SK-N-SH (cell line): ENCODE results near the gene KMT2C. TPM values are rescaled to one million over a fixed set of nuclear protein-coding genes. Genes with fewer than 3 reads are reported as not detected.

ENCODE experiments used
- CTCF ChIA-PET: fragments of 300-600, 350-600 bp; formaldehyde crosslinking; extraction: SDS; loops from one replicate; lab custom pipeline; 2021; lab: Yijun Ruan, JAX
- POLR2A ChIA-PET: fragments of 350-600 bp; sonication (Branson Sonifier 250); formaldehyde crosslinking; extraction: SDS; loops from one replicate; lab custom pipeline; 2020; ENCODE audit warnings: antibody characterized with exemption, inconsistent platforms; lab: Yijun Ruan, JAX
- DNase-seq: peaks from one replicate; pipeline ENCODE4 v3.0.0; 2012
- H2AFZ ChIP-seq: fragments of 200-600 bp; sonication (generic); 2 replicates; pipeline ENCODE4 v1.8.1; 2016; ENCODE audit warnings: antibody characterized with exemption, mild to moderate bottlenecking, low read depth
- H3F3A ChIP-seq: fragments of 200-600 bp; sonication (generic); replicated peaks from 2 replicates; pipeline ENCODE3; 2016; ENCODE audit warnings: antibody characterized with exemption, mild to moderate bottlenecking; ENCODE audit not compliant: insufficient read depth
- H3K27ac ChIP-seq, 2 experiments: fragments of 200-500 bp in 1 of 2; fragments of 200-600 bp in 1 of 2; sonication (Bioruptor generic) in 1 of 2; sonication (generic), shearing (Covaris generic) in 1 of 2; 2 replicates each; pipeline versions ENCODE4 v1.5.1 to v1.6.1; 2014 to 2016; ENCODE audit warnings: low read depth in 2 of 2, inconsistent platforms in 1 of 2, low read length in 1 of 2, mild to moderate bottlenecking in 1 of 2, mixed read lengths in 1 of 2
- H3K27me3 ChIP-seq: fragments of 200-600 bp; sonication (generic), shearing (Covaris generic); 2 replicates; pipeline ENCODE4 v1.6.1; 2016; ENCODE audit warnings: mixed run types; ENCODE audit not compliant: insufficient read depth
- H3K36me3 ChIP-seq, 2 experiments: fragments of 200-500 bp in 1 of 2; fragments of 200-600 bp in 1 of 2; sonication (Bioruptor generic) in 1 of 2; sonication (generic) in 1 of 2; replicated peaks in 1 of 2; 2 replicates each; pipeline versions ENCODE3 to v1.5.1; 2014 to 2016; ENCODE audit warnings: low read length in 1 of 2, mild to moderate bottlenecking in 1 of 2; ENCODE audit not compliant: insufficient read depth in 2 of 2, control insufficient read depth in 1 of 2
- H3K4me1 ChIP-seq, 2 experiments: fragments of 200-500 bp in 1 of 2; fragments of 200-600 bp in 1 of 2; sonication (Bioruptor generic) in 1 of 2; sonication (generic), shearing (Covaris generic) in 1 of 2; 2 replicates each; pipeline versions ENCODE4 v1.5.1 to v1.6.1; 2014 to 2016; ENCODE audit warnings: low read depth in 1 of 2, low read length in 1 of 2, mixed run types in 1 of 2; ENCODE audit not compliant: insufficient read depth in 2 of 2, control insufficient read depth in 1 of 2
- H3K4me2 ChIP-seq: fragments of 200-600 bp; sonication (generic), shearing (Covaris generic); 2 replicates; pipeline ENCODE4 v1.6.1; 2017; ENCODE audit warnings: mixed run types
- H3K4me3 ChIP-seq, 2 experiments: fragments of 200-500 bp in 1 of 2; fragments of 200-600 bp in 1 of 2; sonication (Bioruptor generic) in 1 of 2; sonication (generic), shearing (Covaris generic) in 1 of 2; 2 replicates each; pipeline versions ENCODE4 v1.5.1 to v1.8.1; 2014 to 2016; ENCODE audit warnings: low read depth in 2 of 2, inconsistent platforms in 1 of 2, low read length in 1 of 2, mild to moderate bottlenecking in 1 of 2, mixed read lengths in 1 of 2, moderate library complexity in 1 of 2
- H3K79me2 ChIP-seq: fragments of 200-600 bp; sonication (generic); 2 replicates; pipeline ENCODE4 v1.8.1; 2017; ENCODE audit warnings: mild to moderate bottlenecking; ENCODE audit not compliant: insufficient read depth
- H3K9ac ChIP-seq: fragments of 200-600 bp; sonication (generic); 2 replicates; pipeline ENCODE4 v1.6.1; 2017; ENCODE audit warnings: mixed run types
- H3K9me2 ChIP-seq: fragments of 200-600 bp; sonication (generic); 2 replicates; pipeline ENCODE4 v1.6.1; 2017; ENCODE audit warnings: mixed run types
- H3K9me3 ChIP-seq: fragments of 200-600 bp; sonication (generic); 2 replicates; pipeline ENCODE4 v1.6.1; 2017; ENCODE audit warnings: mixed run types, mild to moderate bottlenecking, moderate library complexity
- H4K20me1 ChIP-seq: fragments of 200-600 bp; sonication (generic); 2 replicates; pipeline ENCODE4 v1.6.1; 2017; ENCODE audit warnings: mild to moderate bottlenecking, mixed run types; ENCODE audit not compliant: insufficient read depth
- CHD2 ChIP-seq: fragments of 150-350 bp; IDR thresholded peaks from 2 replicates; pipeline ENCODE4 v1.6.1; 2018; ENCODE audit warnings: low read length; ENCODE audit not compliant: partially characterized antibody
- ELF1 ChIP-seq: IDR thresholded peaks from 2 replicates; pipeline ENCODE4 v1.4.0; 2012
- EP300 ChIP-seq, 2 experiments: IDR thresholded peaks; 2 replicates each; pipeline versions ENCODE4 v1.4.0 to v1.6.1; 2012; ENCODE audit warnings: borderline replicate concordance in 1 of 2, low read depth in 1 of 2, low read length in 1 of 2
- FOSL2 ChIP-seq: IDR thresholded peaks from 2 replicates; pipeline ENCODE4 v1.4.0; 2012; ENCODE audit warnings: low read depth, mild to moderate bottlenecking, moderate library complexity, borderline replicate concordance
- FOXJ3 ChIP-seq: sonication (generic); formaldehyde crosslinking; IDR thresholded peaks from 2 replicates; pipeline ENCODE4 v1.5.1; 2020; ENCODE audit warnings: mild to moderate bottlenecking, missing genetic modification reagents
- MEF2A ChIP-seq: IDR thresholded peaks from 2 replicates; pipeline ENCODE4 v1.4.0; 2012; ENCODE audit warnings: low read depth, borderline replicate concordance
- MXI1 ChIP-seq: IDR thresholded peaks from 2 replicates; pipeline ENCODE4 v1.6.1; 2012; ENCODE audit warnings: mild to moderate bottlenecking, low read depth, low read length, improper control_type of control experiment
- POLR2AphosphoS5 ChIP-seq: IDR thresholded peaks from 2 replicates; pipeline ENCODE4 v1.6.1; 2012; ENCODE audit warnings: low read depth, low read length
- RAD21 ChIP-seq: IDR thresholded peaks from 2 replicates; pipeline ENCODE4 v1.6.1; 2012; ENCODE audit warnings: mild to moderate bottlenecking, low read length
- RCOR1 ChIP-seq: fragments of 150-350 bp; IDR thresholded peaks from 2 replicates; pipeline ENCODE4 v1.6.1; 2017; ENCODE audit warnings: antibody characterized with exemption, low read length
- RFX5 ChIP-seq: IDR thresholded peaks from 2 replicates; pipeline ENCODE4 v1.6.1; 2012; ENCODE audit warnings: mild to moderate bottlenecking, improper control_type of control experiment, low read length
- RXRA ChIP-seq: IDR thresholded peaks from 2 replicates; pipeline ENCODE4 v1.4.0; 2012; ENCODE audit warnings: low read depth, mild to moderate bottlenecking, borderline replicate concordance
- SIN3A ChIP-seq: IDR thresholded peaks from 2 replicates; pipeline ENCODE4 v1.6.1; 2012; ENCODE audit warnings: low read depth, mild to moderate bottlenecking, low read length, moderate library complexity, borderline replicate concordance
- SMC3 ChIP-seq: IDR thresholded peaks from 2 replicates; pipeline ENCODE4 v1.6.1; 2012; ENCODE audit warnings: low read depth, low read length, improper control_type of control experiment
- TEAD4 ChIP-seq: IDR thresholded peaks from 2 replicates; pipeline ENCODE4 v1.4.0; 2012; ENCODE audit warnings: mild to moderate bottlenecking, borderline replicate concordance; ENCODE audit not compliant: insufficient read depth
- YY1 ChIP-seq: IDR thresholded peaks from 2 replicates; pipeline ENCODE4 v1.4.0; 2012; ENCODE audit warnings: low read depth, mild to moderate bottlenecking
- ZBTB33 ChIP-seq: IDR thresholded peaks from 2 replicates; pipeline ENCODE4 v1.4.0; 2012; ENCODE audit warnings: low read depth, borderline replicate concordance
- WGBS: methylation state at CpG from one replicate; pipeline ENCODE4 v1.1.6; 2017; ENCODE audit warnings: low lambda C conversion rate; 5-methylcytosine and 5-hydroxymethylcytosine counted together
- polyA plus RNA-seq, 3 experiments: library from polyadenylated mRNA; depleted of rRNA; stranded (reverse); fragments of >200 nt; gene quantifications; 2 replicates each; pipeline ENCODE4 v1.2.3, GENCODE V29; 2012

KMT2C gene
- polyA plus RNA-seq, 1 of the 3 experiments (the other 2 are of a cell fraction) = 8.0 TPM

GRCh38 chr7:152105205-152105604, 330.6 kb downstream of the KMT2C start (continued):
- no peak for TF ChIP-seq ZBTB33
- TF ChIP-seq SMC3 = no peak
- no peak for TF ChIP-seq RFX5
- TF ChIP-seq ELF1 = no peak
- TF ChIP-seq POLR2AphosphoS5 = no peak
- no peak for TF ChIP-seq SIN3A
- no peak for TF ChIP-seq FOSL2
- TF ChIP-seq, all 33 proteins: peak for 0

- H2AFZ ChIP-seq = no peak overlapping the region
- H3K27ac ChIP-seq = no peak overlapping the region
- no peak overlapping the region for H3K4me2 ChIP-seq
- CTCF ChIA-PET = interaction anchor here (0.6 to 2.3 kb wide), 2 partner anchors 14 to 252 kb away, joined by 4 to 8 read pairs; no protein-coding TSS in a partner anchor
- H3K9me2 ChIP-seq = no peaks in the 10 kb centered on the region
- no peaks in the 10 kb centered on the region for H3K9me3 ChIP-seq
- H3K4me3 ChIP-seq = no peak overlapping the region
- H3K4me1 ChIP-seq = no peaks in the 10 kb centered on the region; a peak in 1 of 4 replicates
- no peak for DNase-seq
- H4K20me1 ChIP-seq = no peaks in the 10 kb centered on the region
- H3K36me3 ChIP-seq = peaks cover 26 to 57% of the 10 kb centered on the region in 2 experiments
- TF ChIP-seq RAD21 = no peak
- TF ChIP-seq TEAD4 = no peak
- no peak for TF ChIP-seq EP300 (IDR thresholded peaks at IDR 0.05; ENCODE audit: borderline replicate concordance in 1 of 2, low read depth in 1 of 2, low read length in 1 of 2)
- TF ChIP-seq MEF2A = no peak
- TF ChIP-seq MXI1 = no peak
- no peak for TF ChIP-seq RXRA
- no peak for TF ChIP-seq FOSL2
- no peak for TF ChIP-seq ZBTB33
- no peak for TF ChIP-seq FOXJ3 (CRISPR knock-in tag)
- TF ChIP-seq CHD2 = no peak
- TF ChIP-seq SMC3 = no peak
- no peak for TF ChIP-seq SIN3A
- TF ChIP-seq YY1 = no peak
- TF ChIP-seq RCOR1 = no peak
- TF ChIP-seq POLR2AphosphoS5 = no peak
- TF ChIP-seq, all 33 proteins: peak for 0
- H3K79me2 ChIP-seq = no peaks in the 10 kb centered on the region
- H3F3A ChIP-seq = peaks cover 2% of the 10 kb centered on the region
- WGBS = 74% methylated on average over 5 of the region's 5 CpGs
- H3K27me3 ChIP-seq = no peaks in the 10 kb centered on the region
- POLR2A ChIA-PET = no interaction called here
- no peak overlapping the region for H3K9ac ChIP-seq
Observed at GRCh38 chr7:152103691-152104090, 332.1 kb downstream of the KMT2C start.
